OCI-LY7 (cell line): ENCODE data around the gene DMD. TPM values are rescaled to one million over a fixed set of nuclear protein-coding genes. Genes with fewer than 3 reads are reported as not detected.
A peak's percentile ranks its signal among the peaks of the same experiment; 100 is the strongest.

Experiments
- BruUV-seq: library from RNA; stranded (reverse); fragments of 400-500 nt; replicated peaks from 2 replicates; lab custom pipeline; 2021; lab: Mats Ljungman, UMichigan
- CTCF ChIA-PET: fragments of 300-600 bp; sonication (Branson Sonifier 250); formaldehyde crosslinking; loops from one replicate; lab custom pipeline; 2022; ENCODE audit warnings: antibody characterized with exemption; ENCODE audit not compliant: unreplicated experiment; lab: Charles Lee
- POLR2A ChIA-PET: fragments of 300-600 bp; sonication (Branson Sonifier 250); formaldehyde crosslinking; loops from one replicate; lab custom pipeline; 2022; ENCODE audit warnings: antibody characterized with exemption; lab: Charles Lee
- DNase-seq: peaks from one replicate; pipeline ENCODE4 v3.0.0-alpha.2; 2015; ENCODE audit warnings: low spot score
- H2AFZ ChIP-seq: fragments of 200-600 bp; sonication (generic), shearing (Covaris generic); 2 replicates; pipeline ENCODE4 v1.6.1; 2014; ENCODE audit warnings: mild to moderate bottlenecking, antibody characterized with exemption, low read length, moderate library complexity
- H3K27ac ChIP-seq: fragments of 200-600 bp; sonication (generic); 2 replicates; pipeline ENCODE4 v1.5.1; 2014; ENCODE audit warnings: mixed run types, low read depth, mild to moderate bottlenecking, moderate library complexity, low read length, inconsistent platforms; ENCODE audit not compliant: poor library complexity, severe bottlenecking
- H3K36me3 ChIP-seq: fragments of 200-600 bp; sonication (generic); 2 replicates; pipeline ENCODE4 v1.6.1; 2014; ENCODE audit warnings: mild to moderate bottlenecking, antibody characterized with exemption, low read length, moderate library complexity, mixed read lengths; ENCODE audit not compliant: insufficient read depth
- H3K4me1 ChIP-seq: fragments of 200-600 bp; sonication (generic); 2 replicates; pipeline ENCODE4 v1.5.1; 2014; ENCODE audit warnings: mild to moderate bottlenecking, low read length; ENCODE audit not compliant: insufficient read depth, poor library complexity, severe bottlenecking
- H3K4me2 ChIP-seq: fragments of 200-600 bp; sonication (generic); 2 replicates; pipeline ENCODE4 v1.6.1; 2014; ENCODE audit warnings: mild to moderate bottlenecking, low read length
- H3K4me3 ChIP-seq: fragments of 200-600 bp; sonication (generic); 2 replicates; pipeline ENCODE4 v1.5.1; 2014; ENCODE audit warnings: mild to moderate bottlenecking, low read depth, low read length; ENCODE audit not compliant: poor library complexity, severe bottlenecking
- H3K79me2 ChIP-seq: fragments of 200-600 bp; sonication (generic); 2 replicates; pipeline ENCODE4 v1.6.1; 2016; ENCODE audit warnings: low read depth, mild to moderate bottlenecking, low read length, moderate library complexity, mixed read lengths; ENCODE audit not compliant: insufficient read depth
- H3K9me2 ChIP-seq: fragments of 200-600 bp; sonication (generic); 2 replicates; pipeline ENCODE4 v1.6.1; 2016; ENCODE audit warnings: mild to moderate bottlenecking, low read length, mixed read lengths; ENCODE audit not compliant: insufficient read depth
- H3K9me3 ChIP-seq: fragments of 200-600 bp; sonication (generic); 2 replicates; pipeline ENCODE4 v1.6.1; 2014; ENCODE audit warnings: mild to moderate bottlenecking, mixed run types, low read length, mixed read lengths
- H4K20me1 ChIP-seq: fragments of 200-600 bp; sonication (generic); 2 replicates; pipeline ENCODE4 v1.6.1; 2014; ENCODE audit warnings: mild to moderate bottlenecking, antibody characterized with exemption, low read length, moderate library complexity, mixed read lengths; ENCODE audit not compliant: insufficient read depth
- EZH2phosphoT487 ChIP-seq: fragments of 200-600 bp; sonication (generic); IDR thresholded peaks from 2 replicates; pipeline ENCODE4 v1.6.1; 2018; ENCODE audit warnings: low read depth, borderline replicate concordance, mild to moderate bottlenecking, mixed run types, antibody characterized with exemption, low read length, moderate library complexity, mixed read lengths
- intact Hi-C: fragments of 100-400 bp; cut with micrococcal nuclease; formaldehyde crosslinking; loops from one replicate; pipeline ENCODE4 v1.10.0; 2022; ENCODE audit not compliant: unreplicated experiment
- total RNA-seq, 2 experiments: library from RNA; depleted of rRNA in 1 of 2; stranded (reverse); fragments of >200 nt in 1 of 2; shearing (Covaris generic) in 1 of 2; gene quantifications; 2 replicates each; pipeline ENCODE4 v1.2.3, GENCODE V29; 2014 to 2022
- TF ChIP-seq, protein P1 (sequence below): fragments of 200-600 bp; sonication (generic); conservative IDR thresholded peaks from 2 replicates; pipeline ENCODE4 v1.5.1; 2014; ENCODE audit warnings: mild to moderate bottlenecking, antibody characterized with exemption, low read length, moderate library complexity, mixed read lengths

The DMD gene
- total RNA-seq, 2 experiments from 2014 or later: 20.5 to 61.4 TPM

DNA sequence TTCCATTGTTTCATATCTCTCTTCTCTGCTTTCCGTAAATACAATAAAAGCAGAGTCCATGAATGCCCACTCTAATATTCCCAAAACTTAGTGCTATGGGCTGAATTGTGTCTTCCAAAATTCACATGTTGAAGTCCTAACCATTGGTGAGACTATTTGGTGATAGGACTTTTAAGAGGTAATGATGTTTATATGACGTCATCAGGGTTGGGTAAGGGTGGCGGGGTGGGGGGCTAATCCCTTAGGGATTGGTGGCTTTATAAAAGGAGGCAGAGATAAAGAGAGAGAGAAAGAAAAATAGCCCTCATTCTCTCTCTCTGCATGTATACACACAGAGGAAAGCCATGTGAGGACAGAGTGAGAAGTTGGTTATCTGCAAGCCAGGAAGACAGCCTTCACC lies 722.2 kb downstream of the DMD start:
- Histone ChIP-seq H2AFZ (no peak overlapping the region), H3K9me2 (no peaks in the 10 kb centered on the region), H3K4me3 (no peak overlapping the region), H3K36me3 (no peaks in the 10 kb centered on the region), H3K79me2 (no peaks in the 10 kb centered on the region), H3K4me2 (no peak overlapping the region), H4K20me1 (no peaks in the 10 kb centered on the region), H3K4me1 (no peaks in the 10 kb centered on the region), H3K9me3 (no peaks in the 10 kb centered on the region), H3K27ac (no peak overlapping the region)
- intact Hi-C loops: loop anchor here (10.0 kb wide), 1 partner anchor 74 kb away; no protein-coding TSS in a partner anchor
- no peak for TF ChIP-seq EZH2phosphoT487
- TF ChIP-seq, protein P1, sequence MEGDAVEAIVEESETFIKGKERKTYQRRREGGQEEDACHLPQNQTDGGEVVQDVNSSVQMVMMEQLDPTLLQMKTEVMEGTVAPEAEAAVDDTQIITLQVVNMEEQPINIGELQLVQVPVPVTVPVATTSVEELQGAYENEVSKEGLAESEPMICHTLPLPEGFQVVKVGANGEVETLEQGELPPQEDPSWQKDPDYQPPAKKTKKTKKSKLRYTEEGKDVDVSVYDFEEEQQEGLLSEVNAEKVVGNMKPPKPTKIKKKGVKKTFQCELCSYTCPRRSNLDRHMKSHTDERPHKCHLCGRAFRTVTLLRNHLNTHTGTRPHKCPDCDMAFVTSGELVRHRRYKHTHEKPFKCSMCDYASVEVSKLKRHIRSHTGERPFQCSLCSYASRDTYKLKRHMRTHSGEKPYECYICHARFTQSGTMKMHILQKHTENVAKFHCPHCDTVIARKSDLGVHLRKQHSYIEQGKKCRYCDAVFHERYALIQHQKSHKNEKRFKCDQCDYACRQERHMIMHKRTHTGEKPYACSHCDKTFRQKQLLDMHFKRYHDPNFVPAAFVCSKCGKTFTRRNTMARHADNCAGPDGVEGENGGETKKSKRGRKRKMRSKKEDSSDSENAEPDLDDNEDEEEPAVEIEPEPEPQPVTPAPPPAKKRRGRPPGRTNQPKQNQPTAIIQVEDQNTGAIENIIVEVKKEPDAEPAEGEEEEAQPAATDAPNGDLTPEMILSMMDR: no peak
- BruUV-seq: no TSS peak
- ChIA-PET POLR2A (no interaction called here), CTCF (no interaction called here)
- no peak for DNase-seq

DNA sequence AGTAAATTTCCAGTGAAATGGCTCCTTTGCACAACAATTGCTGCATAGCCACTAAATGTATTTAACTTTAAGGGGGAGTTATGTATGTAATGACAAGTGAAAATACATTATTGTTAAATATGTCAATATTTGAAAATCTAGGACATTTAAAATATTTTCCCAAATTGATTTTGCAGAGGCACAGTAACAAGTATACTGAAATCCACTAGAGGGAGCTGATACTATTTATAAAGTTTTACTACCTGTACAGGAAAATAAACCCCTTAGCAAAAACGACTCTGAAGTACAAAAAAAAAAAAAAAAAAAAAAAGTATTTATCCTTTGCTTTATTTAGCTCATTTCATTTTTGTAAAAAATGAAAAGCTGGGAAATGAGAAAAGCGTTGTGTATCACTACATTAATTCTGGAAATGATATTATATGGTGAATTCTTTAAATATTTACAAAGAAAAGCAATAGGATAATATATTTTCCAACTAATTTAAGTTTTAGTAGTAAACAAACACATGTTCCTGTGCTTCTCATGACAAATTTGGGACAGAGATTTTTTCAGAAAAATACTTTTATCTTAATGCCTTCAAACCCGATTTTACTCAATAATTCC lies 727.7 kb downstream of the DMD start:
- Histone ChIP-seq H3K4me2 (no peak overlapping the region), H3K4me3 (no peak overlapping the region), H3K9me3 (no peaks in the 10 kb centered on the region), H4K20me1 (no peaks in the 10 kb centered on the region), H2AFZ (no peak overlapping the region), H3K27ac (no peak overlapping the region), H3K4me1 (no peaks in the 10 kb centered on the region), H3K36me3 (no peaks in the 10 kb centered on the region), H3K79me2 (no peaks in the 10 kb centered on the region), H3K9me2 (no peaks in the 10 kb centered on the region)
- no TSS peak for BruUV-seq
- ChIA-PET CTCF (no interaction called here), POLR2A (interaction anchor here (0.6 to 1.3 kb wide), 2 partner anchors 13 to 646 kb away, joined by 3 to 4 read pairs; no protein-coding TSS in a partner anchor)
- DNase-seq: peak; percentile 48
- intact Hi-C loops: loop anchor here (10.0 kb wide), 1 partner anchor 69 kb away; no protein-coding TSS in a partner anchor
- TF ChIP-seq, protein P1: peak; percentile 73
- TF ChIP-seq EZH2phosphoT487: no peak

DNA sequence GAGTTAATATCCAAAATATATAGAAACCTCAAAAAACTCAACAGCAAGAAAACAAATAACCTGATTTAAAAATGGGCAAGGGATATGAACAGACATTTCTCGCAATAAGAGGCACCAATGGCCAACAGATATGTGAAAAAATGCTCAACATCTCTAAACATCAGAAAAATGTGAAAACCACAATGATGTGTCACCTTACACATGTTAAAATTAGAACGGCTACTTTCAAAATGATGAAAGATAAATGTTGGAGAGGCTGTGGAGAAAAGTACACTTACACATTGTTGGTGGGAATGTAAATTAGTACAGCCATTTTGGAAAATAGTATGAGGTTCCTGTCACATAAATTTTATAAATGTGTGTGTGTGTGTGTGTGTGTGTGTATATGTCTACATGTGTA lies 731.3 kb downstream of the DMD start:
- no peaks in the 10 kb centered on the region for H3K79me2 ChIP-seq
- no peaks in the 10 kb centered on the region for H3K9me3 ChIP-seq
- H3K9me2 ChIP-seq: no peaks in the 10 kb centered on the region
- CTCF ChIA-PET: no interaction called here
- no peak overlapping the region for H3K4me3 ChIP-seq
- no peak overlapping the region for H3K27ac ChIP-seq
- H3K36me3 ChIP-seq: no peaks in the 10 kb centered on the region
- no peak for TF ChIP-seq EZH2phosphoT487
- TF ChIP-seq, protein P1: no peak
- H4K20me1 ChIP-seq: no peaks in the 10 kb centered on the region
- intact Hi-C loops: loop anchor here (10.0 kb wide), 1 partner anchor 65 kb away; no protein-coding TSS in a partner anchor
- H3K4me1 ChIP-seq: no peaks in the 10 kb centered on the region
- H2AFZ ChIP-seq: no peak overlapping the region
- H3K4me2 ChIP-seq: no peak overlapping the region
- POLR2A ChIA-PET: no interaction called here
- no TSS peak for BruUV-seq
- DNase-seq: no peak
